ENCODE measurements around the gene RBM7. TPM values are rescaled to one million over a fixed set of nuclear protein-coding genes. Genes with fewer than 3 reads are reported as not detected.
A peak's percentile ranks its signal among the peaks of the same experiment; 100 is the strongest.

The RBM7 gene
- total RNA-seq, 1 donor from 2014 or later, result 40.1 TPM

DNA sequence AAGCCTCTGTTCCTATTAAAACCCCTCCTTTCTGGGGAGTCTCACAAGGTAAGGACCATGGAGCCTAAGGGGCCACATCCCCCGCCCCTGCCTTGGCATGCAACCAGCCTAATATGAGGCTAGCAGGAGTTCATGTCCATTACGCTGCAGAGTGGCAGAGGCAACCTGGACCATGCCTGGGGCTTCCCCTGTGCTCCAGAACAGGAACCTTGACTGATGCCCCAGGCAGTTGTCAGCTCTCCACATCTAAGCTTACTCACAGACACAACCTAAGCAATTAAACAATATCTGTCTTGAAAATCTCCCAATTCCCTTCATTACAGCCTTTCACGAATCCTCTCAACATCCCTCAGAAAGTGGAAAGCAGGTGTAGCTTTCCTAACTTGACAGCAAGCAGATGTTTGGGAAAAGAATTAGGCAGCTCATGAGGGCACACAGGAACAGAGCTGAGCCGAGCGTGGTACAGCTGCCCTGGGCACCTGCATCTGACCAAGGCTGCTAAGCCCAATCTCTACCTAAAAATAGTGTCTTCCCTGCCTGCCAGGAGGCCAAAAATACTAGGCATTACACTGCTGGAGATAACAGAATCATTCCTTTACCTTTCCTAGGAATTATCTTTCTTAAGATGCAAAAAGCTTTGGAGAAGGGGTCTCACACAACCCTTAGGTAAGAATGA is 20.9 kb upstream of the RBM7 start:
- H3K4me3 Mint-ChIP-seq, result no peak overlapping the region
- no peaks in the 10 kb centered on the region for H3K9me3 Mint-ChIP-seq
- H3K27me3 Mint-ChIP-seq, result peaks cover 11% of the 10 kb centered on the region
- DNase-seq, result no peak
- no peak overlapping the region for H3K27ac Mint-ChIP-seq
- intact Hi-C loops (cut with micrococcal nuclease), result no loop called here
- no peaks in the 10 kb centered on the region for H3K36me3 Mint-ChIP-seq (ENCODE audit: low read depth)
- H3K4me1 Mint-ChIP-seq, result peaks cover 6% of the 10 kb centered on the region

- no peaks in the 10 kb centered on the region for H3K9me3 Mint-ChIP-seq
- H3K27ac Mint-ChIP-seq, result no peak overlapping the region
- peaks cover 15% of the 10 kb centered on the region for H3K27me3 Mint-ChIP-seq
- intact Hi-C loops (cut with micrococcal nuclease), result no loop called here
- no peaks in the 10 kb centered on the region for H3K36me3 Mint-ChIP-seq (ENCODE audit: low read depth)
- no peak overlapping the region for H3K4me3 Mint-ChIP-seq
- no peak for DNase-seq
- peaks cover 6% of the 10 kb centered on the region for H3K4me1 Mint-ChIP-seq
Measured at GRCh38 chr11:114382509-114382908, 18.0 kb upstream of the RBM7 start.

DNA sequence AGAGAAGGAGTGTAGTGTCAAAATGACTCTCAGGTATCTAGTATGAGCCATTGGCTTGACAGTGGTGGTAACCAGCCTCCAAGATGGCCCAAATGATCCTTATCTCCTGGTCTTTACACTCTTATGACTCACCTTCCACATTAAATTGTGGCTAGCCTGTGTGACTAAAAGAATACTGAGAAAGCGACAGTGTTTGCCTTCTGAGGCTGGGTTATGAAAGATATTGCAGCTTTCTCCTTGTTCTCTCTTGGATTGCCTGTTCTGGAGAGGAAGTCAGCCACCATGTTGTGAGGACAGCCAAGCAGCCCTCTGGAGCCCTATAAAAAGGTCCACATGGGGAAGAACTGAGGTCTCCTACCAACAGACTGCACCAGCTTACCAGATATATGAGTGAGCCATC is 16.0 kb upstream of the RBM7 start:
- no peak for DNase-seq
- Mint-ChIP-seq H3K9me3 (no peaks in the 10 kb centered on the region), H3K36me3 (ENCODE audit: low read depth) (no peaks in the 10 kb centered on the region), H3K4me1 (peaks cover 6% of the 10 kb centered on the region), H3K27me3 (peaks cover 15% of the 10 kb centered on the region), H3K4me3 (no peak overlapping the region), H3K27ac (no peak overlapping the region)
- intact Hi-C loops (cut with micrococcal nuclease), result no loop called here

GRCh38 chr11:114386131-114386530 is 14.3 kb upstream of the RBM7 start:
- DNase-seq, result no peak
- Mint-ChIP-seq H3K36me3 (ENCODE audit: low read depth) (no peaks in the 10 kb centered on the region), H3K4me3 (no peak overlapping the region), H3K27me3 (peaks cover 8% of the 10 kb centered on the region), H3K4me1 (no peaks in the 10 kb centered on the region), H3K27ac (no peak overlapping the region), H3K9me3 (no peaks in the 10 kb centered on the region)
- intact Hi-C loops (cut with micrococcal nuclease), result no loop called here

GRCh38 chr11:114386545-114386944 is 13.9 kb upstream of the RBM7 start:
- no peaks in the 10 kb centered on the region for H3K9me3 Mint-ChIP-seq

GRCh38 chr11:114392735-114393667 is 7.5 kb upstream of the RBM7 start:
- H3K27me3 Mint-ChIP-seq, result peaks cover 3% of the 10 kb centered on the region
- intact Hi-C loops (cut with micrococcal nuclease), result no loop called here
- H3K9me3 Mint-ChIP-seq, result no peaks in the 10 kb centered on the region
- no peak overlapping the region for H3K4me3 Mint-ChIP-seq
- H3K4me1 Mint-ChIP-seq, result peaks cover 3% of the 10 kb centered on the region
- no peak overlapping the region for H3K27ac Mint-ChIP-seq
- DNase-seq, result no peak
- H3K36me3 Mint-ChIP-seq (ENCODE audit: low read depth), result peaks cover 3% of the 10 kb centered on the region

More at GRCh38 chr11:114386545-114386944, 13.9 kb upstream of the RBM7 start:
- H3K4me1 Mint-ChIP-seq, result no peaks in the 10 kb centered on the region
- no peak overlapping the region for H3K27ac Mint-ChIP-seq
- intact Hi-C loops (cut with micrococcal nuclease), result no loop called here
- peaks cover 8% of the 10 kb centered on the region for H3K27me3 Mint-ChIP-seq
- DNase-seq, result no peak
- H3K4me3 Mint-ChIP-seq, result no peak overlapping the region
- H3K36me3 Mint-ChIP-seq (ENCODE audit: low read depth), result no peaks in the 10 kb centered on the region

- intact Hi-C loops (cut with micrococcal nuclease), result no loop called here
Measured at GRCh38 chr11:114395736-114396135, 4.7 kb upstream of the RBM7 start.

DNA sequence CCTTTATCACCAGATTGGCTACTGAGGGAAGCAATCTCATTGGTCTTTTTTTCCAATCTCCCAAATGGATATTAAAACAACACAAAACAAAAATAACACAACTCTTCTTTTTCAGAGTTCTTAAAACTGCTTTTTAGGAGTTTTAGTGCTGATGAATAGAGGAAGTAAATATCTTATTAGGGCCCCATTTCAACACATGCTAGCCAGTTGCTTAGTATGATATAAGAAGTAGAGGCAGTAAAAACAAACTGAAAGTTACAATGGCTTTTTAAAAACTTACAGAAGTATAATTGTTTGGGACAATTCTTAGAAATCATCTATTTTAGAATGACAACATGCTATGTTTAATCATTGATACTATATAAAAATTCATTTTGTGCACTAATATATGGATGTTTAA is 3.5 kb upstream of the RBM7 start:
- intact Hi-C loops (cut with micrococcal nuclease), result no loop called here
- Mint-ChIP-seq H3K9me3 (no peaks in the 10 kb centered on the region), H3K36me3 (ENCODE audit: low read depth) (peaks cover 19% of the 10 kb centered on the region), H3K27ac (no peak overlapping the region), H3K4me1 (peaks cover 19% of the 10 kb centered on the region), H3K27me3 (peaks cover 5% of the 10 kb centered on the region), H3K4me3 (no peak overlapping the region)
- DNase-seq, result no peak

More at GRCh38 chr11:114395736-114396135, 4.7 kb upstream of the RBM7 start:
- Mint-ChIP-seq H3K9me3 (no peaks in the 10 kb centered on the region), H3K36me3 (ENCODE audit: low read depth) (peaks cover 17% of the 10 kb centered on the region), H3K4me3 (no peak overlapping the region), H3K4me1 (peaks cover 17% of the 10 kb centered on the region), H3K27me3 (peaks cover 5% of the 10 kb centered on the region), H3K27ac (no peak overlapping the region)
- no peak for DNase-seq

- DNase-seq, result no peak
- Mint-ChIP-seq H3K4me3 (no peak overlapping the region), H3K27me3 (peaks cover 5% of the 10 kb centered on the region), H3K9me3 (no peaks in the 10 kb centered on the region), H3K36me3 (ENCODE audit: low read depth) (peaks cover 21% of the 10 kb centered on the region), H3K27ac (no peak overlapping the region), H3K4me1 (peaks cover 23% of the 10 kb centered on the region)
- intact Hi-C loops (cut with micrococcal nuclease), result no loop called here
Measured at GRCh38 chr11:114397349-114397982, 3.0 kb upstream of the RBM7 start.

DNA sequence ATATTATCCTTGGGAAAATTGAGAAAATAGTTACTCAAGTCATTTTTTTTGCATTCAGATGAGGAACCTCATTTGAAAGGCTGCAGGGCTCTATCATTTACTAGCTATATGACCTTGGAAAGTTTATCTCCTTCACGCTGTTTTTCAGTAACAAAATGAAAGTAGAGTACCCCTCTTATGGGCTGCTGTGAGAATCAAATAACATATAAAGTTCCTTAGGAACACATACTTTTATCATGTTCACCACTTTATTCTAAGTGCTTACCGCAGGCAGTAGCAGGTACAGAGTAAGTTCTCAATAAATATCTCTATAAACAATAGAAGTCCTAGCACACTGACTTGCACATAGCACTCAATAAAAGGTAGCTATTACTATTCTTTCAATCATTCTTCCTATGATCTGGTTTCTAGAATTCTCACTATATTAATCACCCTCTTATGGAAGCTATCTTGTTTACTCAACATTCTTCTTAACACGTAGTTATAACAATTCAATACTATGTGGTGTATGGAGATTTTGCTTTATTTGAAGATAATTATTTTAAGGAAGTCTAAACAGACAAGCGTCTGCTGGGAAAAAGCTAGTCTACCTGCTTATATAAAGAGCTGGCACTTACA is 2.1 kb upstream of the RBM7 start:
- Mint-ChIP-seq H3K27me3 (peaks cover 2% of the 10 kb centered on the region), H3K9me3 (no peaks in the 10 kb centered on the region), H3K27ac (no peak overlapping the region), H3K36me3 (ENCODE audit: low read depth) (peaks cover 26% of the 10 kb centered on the region), H3K4me1 (peaks cover 29% of the 10 kb centered on the region), H3K4me3 (peak overlapping the region; percentile 92)
- no peak for DNase-seq
- intact Hi-C loops (cut with micrococcal nuclease), result loop anchor here (2.0 kb wide), 1 partner anchor 52 kb away; no protein-coding TSS in a partner anchor

GRCh38 chr11:114399490-114400215 is 813 bp upstream of the RBM7 start:
- DNase-seq, result no peak
- peaks cover 33% of the 10 kb centered on the region for H3K36me3 Mint-ChIP-seq (ENCODE audit: low read depth)
- peaks cover 34% of the 10 kb centered on the region for H3K4me1 Mint-ChIP-seq
- peak overlapping the region; percentile 92 for H3K4me3 Mint-ChIP-seq
- H3K27me3 Mint-ChIP-seq, result peaks cover 2% of the 10 kb centered on the region
- peak overlapping the region; percentile 99 for H3K27ac Mint-ChIP-seq
- H3K9me3 Mint-ChIP-seq, result peaks cover 5% of the 10 kb centered on the region
- intact Hi-C loops (cut with micrococcal nuclease), result loop anchor here (1.0 to 2.0 kb wide), 3 partner anchors 40 to 524 kb away; partner anchors contain the start of genes REXO2 and USP28

- H3K9me3 Mint-ChIP-seq, result peaks cover 5% of the 10 kb centered on the region
- H3K4me1 Mint-ChIP-seq, result peaks cover 44% of the 10 kb centered on the region
- peak overlapping the region; percentile 92 for H3K4me3 Mint-ChIP-seq
- peaks cover 43% of the 10 kb centered on the region for H3K36me3 Mint-ChIP-seq (ENCODE audit: low read depth)
- H3K27me3 Mint-ChIP-seq, result peaks cover 2% of the 10 kb centered on the region
- H3K27ac Mint-ChIP-seq, result peak overlapping the region; percentile 99
- DNase-seq, result no peak
- intact Hi-C loops (cut with micrococcal nuclease), result loop anchor here (1.0 kb wide), 2 partner anchors 38 to 526 kb away; partner anchors contain the start of genes REXO2 and USP28
Measured at GRCh38 chr11:114400915-114401223, 403 bp downstream of the RBM7 start.

GRCh38 chr11:114401311-114401710 is 845 bp downstream of the RBM7 start:
- intact Hi-C loops (cut with micrococcal nuclease), result no loop called here
- Mint-ChIP-seq H3K9me3 (peaks cover 5% of the 10 kb centered on the region), H3K4me3 (peak overlapping the region; percentile 92), H3K4me1 (peaks cover 46% of the 10 kb centered on the region), H3K36me3 (ENCODE audit: low read depth) (peaks cover 47% of the 10 kb centered on the region), H3K27me3 (peaks cover 2% of the 10 kb centered on the region), H3K27ac (peak overlapping the region; percentile 99)
- peak; percentile 54 for DNase-seq

Measured in activated CD4-positive, alpha-beta T cell treated with anti-CD3 and anti-CD28 coated beads, Interleukin-2, amount 10 ng/mL, durations not matched to agents 24 days and 14 days (primary cell).